HG03457 (cell line): ENCODE results near the gene PLK4.
"Not testable (repeated sequence)": the region's sequence is repeated elsewhere in the genome, so short reads cannot be mapped to it uniquely, and the experiment has no call there.

Source experiments
- ATAC-seq: cut with Tn5 transposase; IDR thresholded peaks from one replicate; pipeline ENCODE4 v1.9.1; 2021; ENCODE audit warnings: moderate number of reproducible peaks; ENCODE audit not compliant: unreplicated experiment

Gene PLK4

DNA sequence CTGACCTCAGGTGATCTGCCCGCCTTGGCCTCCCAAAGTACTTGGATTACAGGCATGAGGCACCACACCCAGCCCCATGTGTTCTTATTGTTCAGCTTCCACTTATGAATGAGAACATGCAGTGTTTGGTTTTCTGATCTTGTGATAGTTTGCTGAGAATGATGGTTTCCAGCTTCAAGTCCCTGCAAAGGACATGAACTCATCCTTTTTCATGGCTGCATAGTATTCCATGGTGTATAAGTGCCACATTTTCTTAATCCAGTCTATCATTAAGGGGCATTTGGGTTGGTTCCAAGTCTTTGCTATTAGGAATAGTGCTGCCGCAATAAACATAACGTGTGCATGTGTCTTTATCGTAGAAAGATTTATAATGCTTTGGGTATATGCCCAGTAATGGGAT lies 19.0 kb downstream of the PLK4 start:
- ATAC-seq: not testable (repeated sequence)

DNA sequence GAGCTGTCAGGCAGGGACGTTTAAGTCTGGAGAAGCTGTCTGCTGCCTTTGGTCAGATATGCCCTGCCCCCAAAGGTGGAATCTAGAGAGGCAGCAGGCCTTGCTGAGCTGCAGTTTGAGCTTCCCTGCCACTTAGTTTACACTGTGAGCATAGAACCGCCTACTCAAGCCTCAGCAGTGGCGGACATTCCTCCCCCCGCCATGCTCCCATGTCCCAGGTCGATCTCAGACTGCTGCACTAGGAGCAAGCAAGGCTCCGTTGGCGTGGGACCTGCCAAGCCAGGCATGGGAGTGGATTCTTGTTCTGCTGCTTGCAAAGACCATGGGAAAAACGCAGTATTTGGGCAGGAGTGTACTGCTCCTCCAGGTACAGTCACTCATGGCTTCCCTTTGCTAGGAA lies 24.3 kb downstream of the PLK4 start:
- no peak for ATAC-seq

- no peak for ATAC-seq
Measured at GRCh38 chr4:127916512-127916911, 35.8 kb downstream of the PLK4 start.

- ATAC-seq: no peak
Measured at GRCh38 chr4:127917151-127917550, 36.5 kb downstream of the PLK4 start.

GRCh38 chr4:127920521-127920920 lies 39.8 kb downstream of the PLK4 start:
- ATAC-seq: no peak

DNA sequence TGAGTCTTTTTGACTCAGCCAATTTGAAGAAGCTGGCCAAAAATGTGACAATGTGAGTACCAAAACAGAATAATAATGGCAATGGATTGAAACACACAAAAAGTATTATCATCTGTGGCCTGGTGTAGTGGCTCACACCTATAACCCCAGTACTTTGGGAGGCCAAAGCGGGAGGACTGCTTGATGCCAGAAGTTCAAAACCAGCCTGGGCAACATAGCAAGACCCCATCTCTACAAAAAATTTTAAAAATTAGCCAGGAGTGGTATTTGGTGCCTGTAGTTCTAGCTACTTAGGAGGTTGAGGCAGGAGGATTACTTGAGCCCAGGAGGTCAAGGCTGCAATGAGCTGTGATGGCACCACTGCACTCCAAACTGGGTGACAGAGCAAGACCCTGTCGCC lies 41.5 kb downstream of the PLK4 start:
- ATAC-seq: no peak

GRCh38 chr4:127925720-127926119 lies 45.0 kb downstream of the PLK4 start:
- not testable (repeated sequence) for ATAC-seq

DNA sequence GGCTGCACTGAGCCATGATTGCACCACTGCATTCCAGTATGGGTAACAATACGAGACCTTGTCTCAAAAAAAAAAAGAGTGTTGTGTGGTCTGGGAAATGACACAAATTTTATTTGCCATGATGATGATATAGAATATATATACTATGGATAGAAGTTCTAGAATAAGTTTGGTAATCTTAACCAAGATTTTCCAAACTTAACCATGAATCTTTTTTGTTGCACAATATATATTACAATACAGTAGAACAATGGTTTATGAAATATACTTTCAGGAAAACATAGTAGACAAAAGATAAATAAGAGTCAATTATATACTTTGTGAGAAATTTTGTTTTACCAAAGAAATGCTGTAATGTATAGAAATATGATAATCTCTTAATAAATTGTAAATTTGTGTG lies 49.5 kb downstream of the PLK4 start:
- no peak for ATAC-seq

DNA sequence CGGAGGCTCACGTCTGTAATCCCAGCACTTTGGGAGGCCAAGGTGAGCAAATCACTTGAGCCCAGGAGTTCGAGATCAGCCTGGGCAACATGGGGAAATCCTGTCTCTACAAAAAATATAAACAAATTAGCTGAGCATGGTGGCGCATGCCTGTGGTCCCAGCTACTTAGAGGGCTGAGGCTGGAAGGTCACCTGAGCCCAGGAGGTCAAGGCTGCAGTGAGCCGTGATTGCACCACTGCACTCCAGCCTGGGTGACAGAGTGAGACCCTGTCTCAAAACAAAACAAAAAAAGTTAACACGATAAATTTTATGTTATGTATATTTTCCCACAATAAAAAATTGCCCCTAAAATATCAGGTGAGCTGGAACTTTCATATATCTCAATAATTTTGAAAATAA lies 51.1 kb downstream of the PLK4 start:
- ATAC-seq: not testable (repeated sequence)

DNA sequence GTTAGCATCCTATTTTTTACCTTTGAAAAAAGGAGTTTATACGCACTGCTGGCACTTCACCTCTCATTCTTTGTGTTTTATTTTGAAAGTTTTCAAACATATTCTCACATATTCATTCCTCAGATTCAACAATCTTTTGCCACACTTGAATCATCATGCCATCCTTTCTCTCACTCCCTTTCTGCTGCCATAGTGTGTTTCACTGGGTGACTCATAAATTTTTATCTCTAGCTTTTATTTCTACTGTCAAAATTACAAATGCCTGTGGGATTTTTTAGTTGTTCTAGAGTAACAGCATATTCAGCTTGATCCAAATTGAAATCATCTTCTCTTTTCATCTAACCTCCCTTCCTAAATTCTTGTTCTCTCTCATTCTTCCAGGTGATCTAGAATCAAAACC lies 56.3 kb downstream of the PLK4 start:
- ATAC-seq: no peak
